Dermis microvascular lymphatic vessel endothelial cell (primary cell): ENCODE measurements around the gene AKAP11. TPM values are rescaled to one million over a fixed set of nuclear protein-coding genes. Genes with fewer than 3 reads are reported as not detected.

Source experiments
- total RNA-seq: library from RNA; depleted of rRNA; stranded (reverse); fragments of >200 nt; gene quantifications from 2 replicates; pipeline ENCODE4 v1.2.1, GENCODE V29; 2014

Gene AKAP11
- total RNA-seq, 1 donor from 2014 or later: 14.5 TPM

Other genes starting within 250 kb of the AKAP11 start
- 11.4 and 12.3 TPM in 2 replicates for gene DGKH, start 223.5 kb upstream of the AKAP11 start, total RNA-seq